HG03558 (cell line): ENCODE results near the gene FAAH.
"Not testable (repeated sequence)": the region's sequence is repeated elsewhere in the genome, so short reads cannot be mapped to it uniquely, and the experiment has no call there.

ENCODE experiments used
- ATAC-seq: cut with Tn5 transposase; IDR thresholded peaks from one replicate; pipeline ENCODE4 v1.9.1; 2021; ENCODE audit warnings: moderate number of reproducible peaks; ENCODE audit not compliant: unreplicated experiment; ENCODE audit errors: extremely low read depth

FAAH gene

DNA sequence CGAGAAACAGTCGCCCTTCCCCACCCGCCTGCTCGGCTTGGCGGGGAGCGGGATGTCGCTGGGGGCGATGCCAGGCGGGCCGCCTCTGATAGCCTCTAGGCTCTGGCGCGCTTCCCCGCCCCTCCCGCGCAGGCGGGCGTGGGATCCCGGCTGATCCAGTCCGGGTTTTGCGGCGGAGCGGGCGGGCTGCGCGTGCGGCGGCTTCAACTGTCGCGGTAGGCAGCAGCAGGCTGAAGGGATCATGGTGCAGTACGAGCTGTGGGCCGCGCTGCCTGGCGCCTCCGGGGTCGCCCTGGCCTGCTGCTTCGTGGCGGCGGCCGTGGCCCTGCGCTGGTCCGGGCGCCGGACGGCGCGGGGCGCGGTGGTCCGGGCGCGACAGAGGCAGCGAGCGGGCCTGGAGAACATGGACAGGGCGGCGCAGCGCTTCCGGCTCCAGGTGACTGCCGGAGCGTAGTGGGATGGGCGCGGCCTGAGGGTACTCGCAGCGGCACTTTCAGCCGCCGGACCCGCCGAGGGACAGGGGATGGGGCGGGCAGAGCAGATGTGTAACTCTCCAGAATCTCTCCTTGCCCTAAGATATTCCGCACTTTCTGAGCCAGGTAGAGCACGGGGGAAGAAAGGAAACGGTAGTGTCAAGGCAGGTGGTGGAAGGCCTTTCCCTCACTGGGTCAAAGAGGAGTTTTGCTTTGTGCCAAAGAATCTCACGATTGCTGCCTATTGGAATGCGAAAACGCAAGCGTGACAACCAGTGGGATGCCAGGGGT, at the start of gene FAAH:
TSS of gene FAAH (plus strand) at position 210 of the 764 bp plus-strand sequence. CDS start at position 242, 32 bp downstream.
- ATAC-seq = no peak

DNA sequence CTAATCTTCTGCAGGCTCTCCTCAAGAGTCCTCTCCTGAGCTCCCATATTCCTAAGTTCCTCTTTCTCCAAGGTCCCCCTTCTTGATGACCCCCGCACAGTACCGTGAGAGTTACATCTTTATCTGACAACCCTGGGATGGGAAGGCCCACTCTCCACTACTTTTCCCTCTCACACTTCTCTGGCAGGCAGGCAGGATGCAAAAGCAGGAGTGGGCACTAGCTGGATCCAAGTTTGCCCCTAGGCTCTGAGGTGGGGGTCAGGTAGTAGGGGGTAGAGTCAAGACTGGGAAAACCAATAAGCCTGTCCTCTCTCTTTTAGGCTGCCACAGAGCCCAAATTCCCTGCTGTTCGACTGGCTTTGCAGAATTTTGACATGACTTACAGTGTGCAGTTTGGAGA, 49.6 kb upstream of the FAAH start:
- ATAC-seq = no peak

DNA sequence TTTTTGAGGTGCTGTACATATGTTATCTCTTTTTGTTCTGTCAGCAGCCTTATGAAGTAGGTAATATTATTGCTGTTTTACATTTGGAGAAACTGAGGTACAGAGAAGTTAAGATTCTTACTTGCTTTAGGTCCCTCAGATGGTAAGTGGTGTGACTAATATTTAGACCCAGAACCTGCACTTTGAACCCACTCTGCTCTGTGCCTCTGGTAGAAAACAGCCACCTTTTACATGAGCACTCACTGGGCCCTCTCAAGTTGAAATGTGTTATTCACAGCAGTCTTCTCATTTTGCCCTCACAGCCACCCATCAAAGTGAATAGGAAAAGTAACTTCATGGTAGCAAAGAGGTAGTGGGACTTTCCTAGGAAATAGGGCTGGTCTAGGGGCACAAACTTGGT, 48.8 kb upstream of the FAAH start:
- ATAC-seq = no peak

DNA sequence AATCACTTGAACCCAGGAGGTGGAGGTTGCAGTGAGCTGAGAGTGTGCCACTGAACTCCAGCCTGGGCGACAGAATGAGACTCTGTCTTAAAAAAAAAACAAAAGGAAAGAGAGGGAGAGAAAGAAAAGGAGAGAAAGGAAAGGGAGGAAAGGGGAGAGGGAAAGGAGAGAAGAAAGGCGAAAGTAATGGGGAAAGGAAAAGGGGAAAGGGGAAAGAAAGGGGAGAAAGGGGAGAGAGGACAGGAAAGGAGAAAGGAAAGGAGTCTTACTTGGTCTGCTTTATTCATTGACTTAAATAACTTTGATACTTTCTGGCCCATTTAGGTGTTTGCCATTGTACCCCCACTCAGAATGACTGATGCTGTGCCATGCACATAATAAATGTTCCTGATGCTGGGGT, 41.8 kb upstream of the FAAH start:
- ATAC-seq = no peak

DNA sequence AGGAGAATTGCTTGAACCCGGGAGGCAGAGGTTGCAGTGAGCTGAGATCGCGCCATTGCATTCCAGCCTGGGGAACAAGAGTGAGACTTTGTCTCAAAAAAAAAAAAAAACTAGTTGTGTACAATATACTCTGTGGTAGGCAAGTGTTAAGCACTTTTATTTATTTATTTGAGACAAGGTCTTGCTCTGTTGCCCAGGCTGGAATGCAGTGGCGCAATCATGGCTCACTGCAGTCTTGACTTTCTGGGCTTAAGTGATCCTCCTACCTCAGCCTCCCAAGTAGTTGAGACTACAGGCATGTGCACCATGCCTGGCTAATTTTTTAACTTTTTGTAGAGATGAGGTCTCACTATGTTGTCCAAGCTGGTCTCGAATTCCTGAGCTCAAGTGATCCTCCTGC, 38.2 kb upstream of the FAAH start:
- ATAC-seq = not testable (repeated sequence)

DNA sequence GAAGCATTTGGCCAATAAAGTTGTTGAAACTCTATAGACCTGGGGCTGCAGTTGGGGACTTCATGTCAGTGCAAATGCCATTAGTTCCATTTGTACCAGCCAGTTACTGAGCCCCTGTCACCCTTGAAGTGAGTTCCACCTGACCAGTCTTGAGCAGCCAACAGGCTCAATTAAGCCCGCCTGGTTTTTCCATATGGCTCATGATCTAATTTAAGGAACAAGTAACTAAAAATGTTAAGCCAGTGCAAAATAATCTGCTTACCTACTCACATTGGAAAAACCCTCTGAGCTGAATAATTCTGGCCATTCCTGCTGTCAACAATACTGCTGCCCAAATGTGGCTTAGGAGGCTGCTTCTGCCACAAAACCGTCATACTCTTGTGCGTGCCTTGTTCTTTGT, 32.0 kb upstream of the FAAH start:
- ATAC-seq = no peak

DNA sequence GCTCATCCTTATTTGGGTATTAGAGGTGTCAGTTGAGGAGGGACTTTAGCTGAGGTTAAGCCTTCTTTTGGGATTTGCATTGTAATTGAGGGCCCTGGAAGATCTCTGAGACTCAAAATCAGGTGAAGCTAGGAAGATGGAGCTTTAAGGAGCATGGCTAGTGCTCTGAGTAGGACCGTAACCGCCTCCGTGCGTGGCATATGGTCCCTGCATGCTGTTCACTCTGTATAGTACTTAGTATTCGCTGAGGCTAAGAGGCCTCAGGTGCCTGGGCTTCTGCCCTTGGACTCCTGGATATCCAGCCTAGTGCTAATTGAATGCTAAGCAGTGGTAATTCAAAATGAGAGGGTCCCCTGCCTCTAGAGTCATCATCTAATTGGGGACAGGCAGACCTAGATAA, 31.0 kb upstream of the FAAH start:
- no peak for ATAC-seq

DNA sequence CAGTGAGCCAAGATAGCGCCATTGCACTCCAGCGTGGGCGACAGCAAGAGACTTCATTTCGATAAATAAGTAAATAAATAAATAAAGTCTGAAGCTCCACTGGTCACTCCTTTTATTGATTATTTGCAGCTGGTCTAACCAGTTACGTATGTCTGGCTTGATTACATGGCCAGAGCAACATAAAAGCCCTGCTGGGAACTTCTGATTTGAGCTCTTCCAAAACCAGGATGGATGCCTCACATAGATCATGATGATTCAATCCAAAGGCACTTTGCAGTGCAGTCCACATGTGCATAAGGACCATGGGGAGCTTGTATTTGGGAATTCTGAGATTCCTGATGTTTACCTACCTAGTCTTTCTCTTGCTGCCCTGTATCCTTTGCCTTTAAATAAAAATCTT, 29.5 kb upstream of the FAAH start:
- no peak for ATAC-seq

DNA sequence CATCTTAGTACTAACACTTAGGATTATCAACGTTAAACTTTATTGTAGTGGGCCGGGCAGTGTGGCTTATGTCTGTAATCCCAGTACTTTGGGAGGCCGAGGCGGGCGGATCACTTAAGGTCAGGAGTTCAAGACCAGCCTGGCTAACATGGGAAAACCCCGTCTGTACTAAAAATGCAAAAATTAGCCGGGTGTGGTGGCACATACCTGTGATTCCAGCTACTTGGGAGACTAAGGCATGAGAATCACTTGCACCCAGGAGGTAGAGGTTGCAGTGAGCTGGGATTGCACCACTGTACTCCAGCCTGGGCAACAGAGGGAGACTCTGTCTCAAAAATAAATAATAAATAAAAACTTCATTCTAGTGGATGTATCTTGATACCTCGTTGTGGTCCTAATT, 28.3 kb upstream of the FAAH start:
- not testable (repeated sequence) for ATAC-seq

DNA sequence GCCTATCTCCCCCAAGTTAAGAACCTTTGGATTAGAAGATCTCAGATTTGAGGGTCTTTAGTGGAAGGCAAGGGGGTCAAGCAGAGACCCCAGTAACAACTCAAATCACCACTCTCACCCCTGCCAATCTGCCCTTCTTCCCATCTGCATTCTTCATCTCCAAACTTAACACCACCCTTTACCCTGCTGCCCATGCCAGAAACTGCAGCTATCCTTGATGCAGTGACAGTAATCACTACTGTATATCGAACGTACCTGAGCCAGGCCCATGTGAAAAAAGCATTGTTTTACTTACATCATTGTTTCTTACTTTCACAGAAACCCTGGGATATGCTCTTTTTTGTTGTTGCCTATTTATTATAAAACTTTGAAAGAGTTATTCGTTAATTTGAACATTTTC, 27.0 kb upstream of the FAAH start:
- ATAC-seq = no peak

DNA sequence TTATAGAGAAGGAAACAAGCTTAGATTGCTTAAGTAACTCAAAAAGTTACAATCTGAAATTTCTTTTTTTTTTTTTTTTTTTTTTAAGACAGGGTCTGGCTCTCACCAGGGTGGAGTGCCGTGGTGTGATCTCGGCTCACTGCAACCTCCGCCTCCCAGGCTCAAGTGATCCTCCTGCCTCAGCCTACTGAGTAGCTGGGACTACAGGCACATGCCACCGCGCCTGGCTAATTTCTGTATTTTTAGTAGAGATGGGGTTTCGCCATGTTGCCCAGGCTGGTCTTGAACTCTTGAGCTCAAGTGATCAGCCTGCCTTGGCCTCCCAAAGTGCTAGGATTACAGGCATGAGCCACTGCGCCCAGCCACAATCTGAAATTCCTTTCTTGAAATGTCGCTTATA, 26.4 kb upstream of the FAAH start:
- ATAC-seq = not testable (repeated sequence)

DNA sequence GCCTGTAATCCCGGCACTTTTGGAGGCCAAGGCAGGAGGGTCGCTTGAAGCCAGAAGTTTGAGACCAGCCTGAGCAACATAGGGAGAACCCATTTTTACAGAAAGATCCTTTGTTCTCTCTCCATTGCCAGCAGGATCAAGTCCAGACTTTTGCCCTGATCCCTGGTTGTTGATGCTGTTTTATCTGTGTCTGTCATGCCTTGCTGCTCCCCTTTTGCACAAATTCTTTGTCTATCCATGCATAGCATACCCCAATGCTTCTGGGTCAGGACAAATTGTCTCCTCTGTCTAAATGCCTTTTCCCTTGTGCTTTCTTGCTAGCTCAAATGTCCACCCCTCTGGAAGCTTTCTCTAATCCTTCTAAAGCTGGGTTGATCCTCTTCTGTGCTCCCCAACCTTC, 25.3 kb upstream of the FAAH start:
- ATAC-seq = no peak

DNA sequence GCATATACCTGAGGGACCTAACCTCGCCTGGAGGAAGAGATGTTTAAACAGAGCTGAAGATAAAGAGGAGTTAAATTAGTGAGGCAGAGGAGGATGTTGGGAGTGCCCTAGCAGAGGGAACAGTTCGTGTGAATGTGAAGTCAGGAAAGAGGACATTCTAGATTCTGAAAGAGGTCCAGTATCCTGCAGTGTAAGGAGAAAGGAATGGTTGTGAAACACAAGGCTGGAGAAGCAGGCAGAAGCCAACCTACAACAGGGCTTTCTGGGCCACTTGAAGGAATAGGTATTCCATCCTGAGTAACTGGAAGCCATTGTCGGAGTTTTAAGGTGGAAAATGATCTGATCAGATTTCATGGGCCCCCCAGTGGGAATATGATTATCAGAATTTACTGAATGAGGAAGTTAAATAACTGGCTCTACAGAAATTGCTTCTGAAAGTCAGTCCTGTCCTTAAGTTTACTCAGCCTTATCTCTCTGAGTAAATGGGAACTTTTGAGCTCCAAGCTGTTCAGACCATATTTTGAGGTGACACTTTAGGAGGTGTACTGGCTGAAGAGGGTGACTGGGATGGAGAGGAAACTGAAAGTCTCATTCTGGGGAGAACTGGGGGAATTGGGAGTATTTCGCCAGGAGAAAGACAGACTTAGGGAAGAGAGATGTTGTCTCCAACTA, 24.4 kb upstream of the FAAH start:
- no peak for ATAC-seq

DNA sequence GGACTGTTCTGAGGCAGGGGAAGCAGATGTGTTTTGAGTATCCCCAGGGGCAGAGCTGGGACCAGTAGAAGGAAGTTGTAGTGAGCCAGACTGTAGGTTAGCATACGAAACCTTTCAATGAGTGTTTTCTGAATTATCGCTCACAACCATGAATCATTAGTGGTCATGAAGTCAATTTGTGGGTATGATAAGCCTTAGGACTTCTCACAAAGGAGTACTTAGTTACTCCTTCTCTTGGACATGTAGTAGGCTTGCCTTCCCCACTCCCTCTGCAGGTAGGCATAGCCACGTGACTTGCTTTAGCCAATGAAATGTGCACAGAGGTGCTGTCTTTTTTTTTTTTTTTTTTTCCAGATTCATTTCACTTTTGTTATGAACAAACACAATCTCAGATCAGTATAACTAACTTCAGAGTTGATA, 23.9 kb upstream of the FAAH start:
- no peak for ATAC-seq

DNA sequence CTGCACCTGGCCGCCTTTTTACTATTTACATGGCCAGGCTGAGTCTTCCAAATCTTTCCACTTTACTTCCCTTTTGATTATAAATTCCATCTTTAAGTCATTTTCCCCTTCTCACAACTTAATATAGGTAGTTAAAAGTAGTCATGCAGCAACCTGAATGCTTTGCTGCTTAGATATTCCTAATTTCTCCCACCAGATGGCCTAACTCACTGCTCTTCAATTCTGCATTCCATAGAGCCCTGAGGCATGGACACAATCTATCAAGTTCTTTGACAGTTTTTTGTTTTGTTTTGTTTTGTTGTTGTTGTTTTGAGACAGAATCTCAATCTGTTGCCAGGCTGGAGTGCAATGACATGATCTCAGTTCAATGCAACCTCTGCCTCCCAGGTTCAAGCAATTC, 21.7 kb upstream of the FAAH start:
- ATAC-seq = no peak

DNA sequence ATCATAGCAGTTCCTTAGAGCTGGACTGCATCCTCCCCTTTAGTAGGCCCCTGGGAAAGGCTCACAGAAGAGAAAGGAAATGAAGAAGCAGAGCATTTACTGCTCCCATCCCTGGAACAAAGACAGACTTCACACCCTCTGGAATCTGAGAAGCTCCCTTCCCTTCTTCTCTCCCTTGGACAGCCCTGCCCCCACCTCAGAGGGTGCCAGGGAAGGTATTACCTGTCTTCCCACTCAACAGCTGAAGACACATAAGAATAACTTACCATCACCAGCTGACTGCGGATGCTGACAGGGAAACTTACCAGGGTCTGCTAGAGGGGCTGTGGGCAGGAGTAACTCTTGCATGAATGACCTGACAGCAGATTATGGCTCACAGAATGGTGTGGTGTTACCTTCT, 14.1 kb upstream of the FAAH start:
- no peak for ATAC-seq

DNA sequence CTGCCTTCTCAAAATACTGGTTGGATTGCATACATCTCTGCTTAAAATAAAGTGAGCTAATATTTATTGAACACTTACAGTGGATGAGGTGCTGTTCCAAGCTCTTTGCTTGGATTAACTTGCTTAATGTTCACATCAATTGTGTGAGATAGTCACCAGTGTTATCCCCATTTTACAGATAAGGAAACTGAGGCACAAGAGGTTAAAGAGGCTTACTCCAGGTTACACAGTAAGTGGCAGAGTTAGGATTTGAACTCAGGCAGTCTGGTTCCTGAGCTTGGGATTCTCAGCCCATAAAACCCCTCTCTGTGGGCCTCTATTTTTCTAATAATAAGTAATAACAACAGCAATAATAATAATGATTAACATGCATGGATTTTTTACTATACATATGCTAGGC, 13.6 kb upstream of the FAAH start:
- ATAC-seq = no peak

DNA sequence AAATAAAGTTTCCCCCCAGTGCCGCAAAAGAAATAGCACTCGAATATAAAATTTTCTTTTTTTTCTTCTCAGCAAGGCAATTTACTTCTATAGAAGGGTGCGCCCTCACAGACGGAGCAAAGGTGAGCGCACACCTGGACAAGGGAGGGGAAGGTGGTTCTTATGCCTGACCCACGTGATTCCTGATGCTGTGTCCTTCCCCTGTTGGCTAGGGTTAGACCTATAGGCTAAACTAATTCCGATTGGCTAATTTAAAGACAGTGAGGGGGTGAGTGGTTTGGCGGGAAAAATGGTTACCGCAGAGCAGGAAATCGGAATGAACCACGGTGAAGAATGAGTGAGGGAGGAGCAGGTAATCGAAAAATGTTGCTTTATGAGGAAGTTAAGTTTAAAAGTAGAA, 607 bp upstream of the FAAH start:
- ATAC-seq = no peak

DNA sequence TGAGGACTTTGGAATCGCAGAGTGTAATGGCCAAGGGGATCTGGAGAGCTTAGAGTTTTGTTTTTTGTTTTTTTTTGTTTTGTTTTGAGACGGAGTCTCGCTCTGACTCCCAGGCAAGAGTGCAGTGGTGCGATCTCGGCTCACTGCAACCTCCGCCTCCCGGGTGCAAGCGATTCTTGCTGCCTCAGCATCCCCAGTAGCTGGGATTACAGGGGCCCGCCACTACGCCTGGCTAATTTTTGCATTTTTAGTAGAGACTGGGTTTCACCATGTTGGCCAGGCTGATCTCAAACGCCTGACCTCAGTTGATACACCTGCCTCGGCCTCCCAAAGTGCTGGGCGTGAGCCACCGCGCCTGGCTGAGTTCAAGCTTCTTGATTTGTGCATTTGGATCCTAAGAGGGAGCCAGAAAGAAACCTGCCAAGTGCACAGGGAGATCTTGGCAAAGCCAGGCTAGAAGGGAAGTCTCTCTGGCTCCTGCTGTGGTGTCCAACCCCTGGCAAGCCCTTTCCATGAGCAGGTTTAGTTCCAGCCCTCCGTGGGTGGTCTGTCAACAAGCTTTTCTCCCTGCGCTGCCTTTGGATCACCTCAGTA, 852 bp downstream of the FAAH start:
- no peak for ATAC-seq

DNA sequence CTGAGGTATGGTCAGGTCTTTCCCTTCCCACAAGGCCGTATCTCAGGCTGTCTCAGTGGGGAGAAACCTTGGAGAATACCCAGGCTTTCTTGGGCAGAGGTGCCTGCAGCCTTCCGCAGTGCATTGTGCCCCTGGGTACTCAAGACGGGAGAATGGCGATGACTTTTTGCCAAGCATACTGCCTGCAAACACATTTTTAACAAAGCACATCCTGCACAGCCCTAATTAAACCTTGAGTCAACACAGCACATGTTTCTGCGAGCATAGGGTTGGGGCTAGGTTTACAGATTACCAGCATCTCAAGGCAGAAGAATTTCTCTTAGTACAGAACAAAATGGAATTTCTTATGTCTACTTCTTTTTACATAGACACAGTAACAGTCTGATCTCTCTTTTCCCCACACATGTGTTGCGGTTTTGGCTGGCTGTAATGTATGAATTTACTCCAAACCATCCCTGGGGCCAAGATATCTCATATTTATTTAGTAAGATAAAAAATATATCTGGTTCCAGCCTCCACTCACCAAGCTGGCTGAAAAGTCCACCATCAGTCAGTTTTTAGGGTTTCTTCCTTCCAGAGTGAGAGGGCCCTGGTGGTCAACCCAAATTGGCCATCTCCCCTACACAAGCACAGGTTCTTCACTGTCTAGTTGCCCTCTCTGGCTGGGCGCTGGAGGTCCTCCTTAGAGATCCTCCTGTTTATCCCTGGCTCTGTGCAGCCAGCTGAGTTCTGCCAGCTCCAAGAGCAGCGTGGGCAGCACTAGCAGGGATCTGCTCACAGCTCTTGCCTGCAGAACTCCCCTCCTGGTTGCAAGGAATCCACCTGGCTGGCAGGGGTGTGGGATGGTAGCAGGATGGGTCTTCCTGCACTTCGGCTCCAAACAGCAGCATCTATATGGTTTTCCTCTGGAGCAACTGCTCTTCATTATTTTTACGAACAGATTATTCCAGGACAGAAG, 2.6 kb downstream of the FAAH start:
- ATAC-seq = no peak

DNA sequence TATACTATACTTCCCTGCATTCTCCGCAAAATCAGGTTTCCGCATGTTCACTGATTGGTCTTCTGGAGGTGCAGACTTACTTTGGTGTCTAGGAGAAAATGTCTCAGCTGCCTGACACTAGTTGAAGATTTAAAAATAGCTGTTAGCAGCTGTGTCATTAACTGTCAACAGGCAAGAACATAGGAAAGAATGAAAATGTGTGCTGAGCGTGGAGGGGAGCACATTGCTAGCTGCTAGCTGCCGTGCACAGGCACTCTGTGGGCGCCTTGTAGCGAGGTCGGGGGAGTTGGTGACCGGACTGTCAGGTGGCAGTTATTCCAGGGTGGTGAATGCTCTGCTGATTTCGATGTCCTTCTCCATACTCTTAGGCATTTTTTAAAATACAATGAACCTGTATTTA, 5.2 kb downstream of the FAAH start:
- ATAC-seq = no peak
